ENCODE data around the gene ADAM10.

ADAM10 gene

GRCh38 chr15:58573270-58573669, 176.2 kb downstream of the ADAM10 start:
- DNase-seq: no peak

- no peak for DNase-seq
These were observed 177.0 kb downstream of the ADAM10 start for GRCh38 chr15:58572521-58572920.

- no peak for DNase-seq
These were observed 178.0 kb downstream of the ADAM10 start for GRCh38 chr15:58571491-58571890.

DNA sequence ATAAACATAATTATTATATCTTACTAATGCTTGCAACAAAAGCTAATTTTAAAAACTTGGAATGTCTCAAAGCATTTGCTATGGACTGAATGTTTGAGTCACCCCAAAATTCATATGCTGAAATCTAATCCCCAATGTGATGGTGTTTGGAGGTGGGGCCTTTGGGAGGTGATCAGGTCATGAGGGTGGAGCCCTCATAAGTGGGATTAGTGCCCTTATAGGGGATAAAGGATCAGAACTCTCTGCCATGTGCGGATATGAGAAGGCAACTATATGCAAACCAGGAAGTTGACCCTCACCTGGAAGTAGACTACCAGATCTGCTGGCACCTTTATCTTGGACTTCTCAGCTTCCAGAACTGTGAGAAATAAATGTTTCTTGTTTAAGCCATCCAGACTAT, 180.1 kb downstream of the ADAM10 start:
- DNase-seq: no peak

GRCh38 chr15:58568157-58568571, 181.3 kb downstream of the ADAM10 start:
- no peak for DNase-seq

- no peak for DNase-seq
These were observed 183.5 kb downstream of the ADAM10 start for GRCh38 chr15:58566029-58566428.

DNA sequence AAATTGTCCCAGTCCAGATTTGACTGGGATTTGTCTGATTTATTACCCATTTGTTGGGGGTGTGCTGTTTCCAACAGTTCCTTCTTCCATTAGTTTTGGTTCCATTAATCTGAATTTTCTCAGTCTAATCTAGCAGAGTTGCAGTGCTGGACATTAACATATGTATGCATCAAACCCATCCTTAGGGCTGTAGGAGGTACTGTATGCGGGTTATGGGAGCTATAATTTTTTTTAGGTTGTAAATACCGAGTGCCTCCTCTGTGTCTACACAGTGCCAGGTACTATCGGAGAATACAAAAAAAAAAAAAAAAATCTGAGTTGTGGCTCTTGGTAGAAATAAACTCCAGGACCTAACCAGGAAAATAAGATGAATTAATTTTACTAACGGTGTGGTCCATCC, 183.9 kb downstream of the ADAM10 start:
- no peak for DNase-seq

DNA sequence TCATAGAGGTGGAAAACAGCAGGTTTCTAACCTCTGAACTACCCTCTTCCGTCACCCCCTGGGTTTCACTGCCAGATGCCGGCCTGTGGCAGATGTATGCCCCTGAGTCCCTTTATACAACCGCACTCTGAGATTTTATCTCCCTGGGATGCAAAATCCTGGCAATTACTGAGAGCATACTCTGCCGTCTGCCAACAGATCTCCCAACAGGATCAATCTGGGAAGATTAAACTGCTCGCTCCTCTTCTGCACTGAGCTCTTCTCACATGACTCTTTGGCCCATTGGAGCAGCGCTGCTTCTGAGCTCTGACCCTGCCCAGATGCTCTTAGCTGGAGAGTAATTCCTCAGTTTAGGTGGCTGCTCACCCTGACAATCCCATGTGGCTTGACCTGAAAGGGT, 184.5 kb downstream of the ADAM10 start:
- DNase-seq: no peak

- no peak for DNase-seq
These were observed 187.4 kb downstream of the ADAM10 start for GRCh38 chr15:58562135-58562534.

- no peak for DNase-seq
These were observed 188.2 kb downstream of the ADAM10 start for GRCh38 chr15:58561321-58561720.

DNA sequence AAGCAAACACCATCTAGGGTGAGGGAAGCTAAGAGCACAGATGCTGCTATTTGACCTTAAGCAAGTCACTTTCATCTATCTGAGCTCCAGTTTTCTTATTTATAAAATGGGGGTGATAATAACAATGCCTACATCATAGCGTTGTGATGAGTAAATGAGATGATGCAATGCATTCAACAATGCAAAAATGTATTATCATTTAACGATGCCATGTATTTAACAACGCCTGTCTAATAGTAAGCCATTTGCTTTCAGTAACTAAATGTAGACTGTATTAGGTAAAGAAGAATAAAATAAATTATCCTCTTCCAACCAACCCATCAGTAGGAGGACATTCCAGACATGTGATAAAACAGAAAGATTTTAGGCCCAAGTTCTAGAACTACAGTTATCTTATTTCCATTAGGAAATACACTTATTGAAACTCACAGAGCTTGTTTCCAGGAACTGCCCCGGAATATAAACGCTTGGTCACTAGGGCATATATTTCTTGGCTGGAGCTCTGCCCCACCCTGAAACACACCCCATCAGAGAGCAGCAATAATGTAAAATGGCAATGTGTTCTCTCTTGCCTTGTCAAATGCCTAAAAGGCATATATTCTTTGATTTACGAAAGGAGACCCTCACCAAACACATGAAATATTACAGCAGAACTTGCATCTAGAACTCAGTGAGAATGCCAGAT, 189.5 kb downstream of the ADAM10 start:
- DNase-seq: no peak

DNA sequence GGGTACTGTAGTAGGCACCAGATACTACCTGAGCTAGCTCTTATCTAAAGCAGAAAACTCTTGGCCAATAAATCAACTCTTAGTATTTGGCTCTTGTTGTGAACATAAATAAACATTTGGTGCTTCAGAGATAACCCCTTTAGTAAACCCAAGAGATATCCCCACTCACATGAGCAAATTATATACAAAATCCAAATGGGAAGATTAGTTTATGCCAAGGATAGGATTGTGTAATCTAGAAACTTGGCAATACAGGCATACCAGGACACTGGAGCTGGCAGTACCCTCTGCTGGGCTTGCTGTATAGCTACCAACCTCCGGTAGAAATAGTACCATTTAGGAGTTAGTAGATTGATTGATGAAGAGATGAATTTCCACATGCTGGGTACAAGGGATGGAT, 190.7 kb downstream of the ADAM10 start:
- no peak for DNase-seq

GRCh38 chr15:58556541-58556940, 193.0 kb downstream of the ADAM10 start:
- DNase-seq: no peak

- DNase-seq: no peak
These were observed 193.5 kb downstream of the ADAM10 start for GRCh38 chr15:58556028-58556361.

DNA sequence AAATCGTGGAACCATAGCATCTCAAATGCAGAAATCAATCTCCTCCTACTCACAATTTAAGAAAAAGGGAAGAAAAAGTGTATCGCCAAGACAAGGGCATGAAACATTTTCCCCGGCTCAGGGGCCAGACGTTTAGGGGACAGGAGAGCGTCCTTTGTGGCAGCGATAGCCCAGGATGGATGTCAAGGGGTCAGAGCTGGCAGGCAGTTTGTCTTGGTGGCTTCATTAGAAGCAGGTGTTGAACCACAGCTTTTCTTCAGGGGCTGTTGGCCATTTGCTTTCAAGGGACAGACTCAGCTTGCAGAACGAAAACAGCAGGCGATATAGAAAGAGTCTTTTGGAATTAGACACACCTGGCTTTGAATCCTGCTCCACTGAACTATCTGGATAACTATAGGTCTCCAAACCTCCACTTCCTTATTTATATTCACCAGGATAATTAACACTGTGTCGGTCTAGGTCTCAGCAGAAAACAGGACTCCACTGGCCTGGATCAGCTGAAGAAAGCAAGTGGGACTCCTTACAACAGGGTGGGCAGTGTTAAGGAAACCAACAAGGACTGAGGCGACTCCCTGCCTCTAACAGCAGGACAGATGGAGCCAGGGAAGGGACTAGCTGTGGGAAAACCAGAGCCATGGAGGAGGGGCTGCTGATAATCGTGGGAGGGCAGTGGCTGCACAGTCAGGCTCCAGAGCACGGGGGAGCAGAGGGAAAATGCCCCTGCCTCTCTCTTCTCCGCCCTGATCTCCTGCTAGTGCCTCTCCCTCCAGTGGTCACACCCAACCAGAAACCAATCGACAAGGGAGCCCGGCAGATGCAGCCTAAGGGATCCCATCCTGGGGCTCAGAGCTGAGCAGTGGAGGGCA, 194.1 kb downstream of the ADAM10 start:
- DNase-seq: no peak

- no peak for DNase-seq
These were observed 194.7 kb downstream of the ADAM10 start for GRCh38 chr15:58554758-58555157.

- no peak for DNase-seq
These were observed 196.1 kb downstream of the ADAM10 start for GRCh38 chr15:58553365-58553918.

GRCh38 chr15:58552505-58553364, 196.8 kb downstream of the ADAM10 start:
- no peak for DNase-seq

- DNase-seq: peak; percentile 36
These were observed 197.6 kb downstream of the ADAM10 start for GRCh38 chr15:58551764-58552504.

DNA sequence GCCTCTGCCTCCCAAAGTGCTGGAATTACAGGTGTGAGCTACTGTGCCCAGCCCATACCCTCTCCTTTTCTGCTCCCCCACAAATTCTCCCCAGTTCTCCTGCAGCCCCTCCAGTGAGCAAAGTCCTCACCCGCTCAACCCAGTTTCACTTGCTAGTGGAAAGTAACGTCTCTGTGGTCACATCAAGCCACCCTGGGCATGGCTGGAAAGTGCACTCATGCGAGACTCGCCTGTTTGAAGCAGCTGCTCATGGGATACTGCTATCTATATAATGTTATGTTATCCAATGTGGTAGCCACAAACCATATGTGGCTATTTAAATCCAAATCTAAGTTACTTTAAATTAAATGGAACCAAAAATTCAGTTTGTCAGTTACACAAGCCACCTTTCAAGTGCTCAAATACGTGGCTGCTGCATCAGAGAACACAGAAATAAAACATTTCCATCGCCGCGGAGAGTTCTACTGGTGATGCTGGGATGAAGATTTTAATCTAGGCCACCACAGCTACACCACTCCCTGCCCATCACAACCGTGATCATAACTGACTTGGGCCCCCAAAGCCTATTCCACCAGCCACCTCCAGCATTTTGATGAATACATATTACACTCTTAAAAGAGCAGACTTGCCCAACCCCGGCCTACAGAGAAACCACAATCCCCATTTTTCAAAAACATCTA, 198.3 kb downstream of the ADAM10 start:
- no peak for DNase-seq

DNA sequence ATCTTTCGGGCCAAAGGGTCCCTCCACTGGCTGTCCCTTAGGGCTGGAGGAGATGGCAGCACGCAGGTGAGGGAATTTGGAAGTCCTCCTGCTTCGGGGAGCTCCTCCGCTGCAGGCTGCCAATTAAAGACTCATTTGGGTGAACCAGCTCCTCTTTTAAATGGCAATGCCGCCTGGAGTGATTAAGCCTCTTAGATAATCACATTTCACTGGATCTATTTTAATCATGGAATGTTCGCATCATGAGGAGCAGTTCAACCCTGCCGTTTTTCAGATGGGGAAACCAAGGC, 199.8 kb downstream of the ADAM10 start:
- no peak for DNase-seq
